HG02623 (cell line): ENCODE results near the gene SGTA.

Source experiments
- ATAC-seq: cut with Tn5 transposase; IDR thresholded peaks from one replicate; pipeline ENCODE4 v1.9.1; 2021; ENCODE audit warnings: moderate library complexity; ENCODE audit not compliant: unreplicated experiment

SGTA gene

DNA sequence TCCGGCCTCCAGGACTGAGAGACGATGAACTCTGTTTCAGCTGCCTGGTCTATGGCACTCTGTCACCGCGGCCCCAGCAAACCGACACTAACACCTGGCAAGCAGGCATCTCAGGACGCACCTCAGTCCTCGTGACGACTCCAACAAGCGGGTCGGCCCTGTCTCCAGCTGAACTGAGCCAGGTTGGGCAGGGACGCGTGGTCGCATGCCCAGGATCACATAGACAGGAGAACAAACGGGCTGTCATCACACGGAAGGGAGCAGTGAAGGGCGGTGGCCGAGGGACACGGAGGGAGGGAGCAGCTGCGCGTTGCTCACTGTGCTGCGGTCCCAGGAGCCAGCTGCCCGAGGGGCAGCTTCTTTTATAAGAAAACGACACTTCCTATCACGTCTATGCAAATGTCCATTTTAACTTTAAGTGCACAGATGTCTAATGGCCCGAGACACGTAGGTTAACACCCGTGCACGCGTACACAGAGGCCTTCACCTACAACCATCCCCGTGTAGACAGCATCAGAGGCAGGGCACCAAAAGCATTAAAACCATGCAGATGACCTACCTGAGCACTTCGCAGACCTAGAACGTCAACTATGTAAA, 8.9 kb downstream of the SGTA start:
- no peak for ATAC-seq

DNA sequence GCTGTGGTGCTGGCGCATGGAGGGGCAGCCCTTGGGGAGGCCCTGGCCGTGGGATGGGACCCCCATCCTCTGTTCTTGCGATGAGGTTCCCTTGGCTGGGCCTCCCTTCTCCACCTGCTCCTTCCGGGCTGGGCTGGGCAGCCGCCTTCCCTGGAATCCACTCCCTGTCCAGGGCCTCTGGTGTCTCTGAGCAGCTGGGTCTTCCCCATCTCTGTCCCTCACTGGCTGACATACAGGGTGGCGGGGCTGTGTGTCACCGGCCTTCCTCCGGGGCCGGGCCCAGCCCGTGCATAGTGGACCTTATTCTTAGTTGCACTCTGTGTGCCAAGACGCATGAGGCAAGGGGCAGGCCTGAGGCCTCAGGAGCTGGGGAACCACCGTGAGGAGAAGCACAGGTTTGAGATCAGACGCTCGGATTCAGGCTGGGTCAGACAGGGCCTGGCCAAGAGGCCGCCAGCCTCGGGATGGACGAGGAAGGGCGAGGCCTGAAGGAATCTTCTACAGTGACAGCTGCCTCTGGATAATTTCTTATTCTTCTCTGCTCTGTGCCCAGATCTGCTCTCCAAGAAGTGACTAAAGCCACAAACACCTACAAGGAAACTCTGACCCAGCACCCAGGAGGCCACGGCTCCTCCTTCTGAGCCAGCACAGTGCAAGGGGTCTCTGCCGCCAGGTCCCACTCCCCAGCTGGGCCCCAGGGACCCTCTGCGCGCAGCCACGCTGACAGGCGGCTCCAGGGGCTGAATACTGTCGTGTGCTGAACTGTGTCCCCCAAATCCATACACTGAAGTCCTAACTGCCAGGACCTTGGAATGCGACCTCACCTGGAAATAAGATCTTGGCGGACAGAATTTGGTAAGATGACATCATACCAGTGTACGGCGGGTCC, 11.0 kb downstream of the SGTA start:
- no peak for ATAC-seq

DNA sequence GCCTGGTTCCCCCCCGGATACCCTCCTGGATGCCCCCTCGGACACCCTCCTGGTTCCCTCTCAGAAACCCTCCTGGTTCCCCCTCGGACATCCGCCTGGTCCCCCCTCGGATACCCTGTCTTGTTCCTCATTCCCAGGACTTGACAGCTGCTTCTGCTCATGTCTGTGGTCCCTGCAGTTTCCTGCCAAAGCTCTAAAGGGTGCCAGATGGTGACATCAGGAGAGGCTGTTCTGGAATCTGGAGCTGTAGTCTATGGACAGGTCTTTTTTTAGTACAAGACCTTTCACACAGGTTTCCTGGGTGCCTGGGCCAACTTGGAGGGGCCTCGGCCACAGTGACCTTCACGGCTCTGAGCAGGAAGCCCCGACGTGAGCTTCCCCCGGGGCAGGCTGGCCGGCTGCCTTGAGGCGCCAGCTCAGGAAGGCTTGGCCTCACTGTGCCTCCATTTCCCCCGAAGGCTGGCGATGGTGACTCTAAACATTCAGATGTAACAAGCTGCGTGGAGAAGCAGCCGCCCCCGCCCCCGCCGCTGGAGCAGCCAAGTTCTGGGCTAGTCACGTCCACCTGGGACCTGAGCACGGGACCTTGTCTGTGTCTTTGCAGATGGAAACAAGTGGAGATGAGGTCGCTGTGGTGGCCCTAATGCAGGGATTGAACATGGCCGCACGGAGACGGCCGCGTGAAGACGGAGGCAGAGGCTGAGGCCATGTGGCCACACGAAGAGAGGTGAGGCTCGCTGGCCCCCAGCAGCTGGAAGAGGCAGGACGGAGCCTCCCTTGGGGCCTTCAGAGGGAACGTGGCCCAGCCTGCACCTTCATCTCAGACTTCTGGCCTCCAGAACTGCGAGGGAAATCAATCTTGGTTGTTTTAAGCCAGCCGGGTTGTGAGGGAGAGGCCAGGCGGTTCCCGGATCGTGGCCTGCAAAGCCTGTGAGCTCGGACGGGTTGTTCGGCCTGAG, 12.7 kb downstream of the SGTA start:
- no peak for ATAC-seq

DNA sequence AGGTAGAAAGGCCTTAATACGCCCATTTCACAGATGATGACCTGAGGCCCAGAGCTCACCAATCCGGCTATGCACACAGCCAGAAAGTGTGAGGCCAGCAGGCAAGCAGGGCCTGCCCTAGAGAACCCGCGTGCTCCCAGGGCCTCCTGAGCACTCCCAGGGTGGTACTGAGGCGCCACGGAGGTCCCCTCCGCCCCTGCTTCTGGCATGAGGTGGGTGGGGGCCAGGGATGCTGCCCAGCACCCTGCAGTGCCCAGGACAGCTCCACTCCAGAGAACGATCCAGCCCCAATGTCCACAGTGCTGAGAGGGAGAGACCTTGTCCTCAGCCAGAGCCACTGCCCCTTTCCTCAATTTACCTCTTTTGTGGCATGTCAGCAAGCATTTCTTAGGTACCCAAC, 13.9 kb downstream of the SGTA start:
- ATAC-seq, result no peak

DNA sequence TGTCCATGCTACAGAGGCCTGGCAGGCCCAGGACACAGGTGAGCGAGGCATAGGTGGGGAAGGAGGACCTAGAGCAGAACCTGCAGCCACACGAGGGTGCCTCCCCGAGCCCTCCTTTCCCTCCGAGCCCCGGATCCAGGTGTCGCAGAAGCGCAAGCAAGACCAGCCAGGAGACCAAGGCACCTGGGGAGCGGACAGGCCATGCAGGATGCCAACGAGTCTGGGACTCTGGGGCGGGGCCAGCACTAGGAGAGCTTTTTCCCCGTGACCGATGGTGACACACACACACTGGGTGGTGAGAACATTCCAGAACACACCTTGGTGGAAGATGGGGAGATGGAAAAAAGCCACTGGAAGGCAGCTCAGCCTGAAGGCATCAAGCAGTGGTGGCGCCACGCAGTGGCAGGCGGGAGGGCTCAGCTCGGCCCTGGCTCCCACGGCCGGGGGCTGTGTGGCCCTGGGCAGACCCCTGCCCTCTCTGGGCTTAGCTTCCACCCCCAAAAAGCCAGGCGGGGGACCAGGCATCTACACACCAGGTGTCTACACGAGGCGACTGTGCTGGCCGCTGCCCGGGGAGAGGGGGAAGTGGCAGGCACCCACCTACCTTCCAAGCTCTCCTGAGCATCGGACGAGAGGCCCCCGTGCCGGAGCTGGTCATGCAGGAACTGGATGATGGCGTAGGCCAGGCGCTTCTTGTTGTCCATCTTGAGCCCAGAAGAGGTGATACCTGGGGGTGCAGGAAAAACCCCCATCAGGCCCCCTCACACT, 14.5 kb downstream of the SGTA start:
- no peak for ATAC-seq

DNA sequence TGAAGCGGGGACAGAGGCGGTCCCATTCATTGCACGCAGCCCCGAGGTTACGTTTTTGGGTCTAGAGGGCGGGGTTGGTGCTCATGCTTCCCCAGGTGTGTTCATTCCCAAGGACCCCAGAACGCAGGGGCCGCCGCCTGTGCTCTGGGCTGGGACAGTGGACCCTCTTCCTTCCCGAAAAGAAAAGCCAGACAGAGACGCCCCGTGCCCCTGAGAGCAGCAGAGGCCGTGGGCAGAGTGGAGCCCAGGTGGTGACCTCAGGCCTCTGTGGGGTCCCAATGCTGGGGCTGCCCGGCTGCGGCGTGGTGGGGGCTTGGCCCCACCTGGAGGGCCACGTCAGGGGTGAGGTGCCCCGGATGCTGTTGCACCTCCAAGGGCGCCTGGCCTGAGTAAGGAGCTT, 15.4 kb downstream of the SGTA start:
- ATAC-seq, result no peak

DNA sequence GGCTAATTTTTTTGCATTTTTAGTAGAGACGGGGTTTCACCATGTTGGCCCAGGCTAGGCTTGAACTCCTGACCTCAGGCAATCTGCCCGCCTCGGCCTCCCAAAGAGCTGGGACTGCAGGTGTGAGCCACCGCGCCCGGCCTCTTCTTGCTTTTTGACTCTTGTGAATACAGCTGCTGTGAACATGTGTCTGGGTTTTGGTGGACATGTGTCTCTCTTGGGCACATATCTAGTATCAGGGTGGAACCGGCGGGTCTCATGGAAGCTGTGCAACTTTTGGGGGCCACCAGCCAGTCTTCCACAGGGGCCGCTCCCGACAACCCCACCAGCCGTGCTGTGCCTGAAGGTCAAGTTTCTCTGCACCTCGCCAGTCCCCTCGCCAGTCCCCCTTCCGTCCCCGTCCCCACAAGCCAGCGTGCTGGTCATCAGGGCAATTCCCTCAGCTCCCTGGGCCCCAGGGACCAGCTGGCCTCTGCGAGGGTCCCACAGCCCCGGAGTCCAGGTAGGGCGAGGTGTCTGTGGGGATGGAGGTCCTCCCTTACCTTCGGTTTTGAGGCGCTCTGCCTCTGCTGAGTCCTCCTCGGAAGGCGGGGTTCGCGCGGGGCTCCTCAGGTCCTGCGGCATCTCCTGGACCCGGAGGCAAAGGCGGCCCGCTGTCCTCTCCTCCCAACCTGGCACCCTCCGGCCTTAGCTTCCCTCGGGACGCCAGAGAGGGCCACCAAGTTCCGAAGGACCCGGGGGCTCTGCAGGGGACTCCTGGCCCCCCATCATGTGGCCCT, 16.3 kb downstream of the SGTA start:
- no peak for ATAC-seq

DNA sequence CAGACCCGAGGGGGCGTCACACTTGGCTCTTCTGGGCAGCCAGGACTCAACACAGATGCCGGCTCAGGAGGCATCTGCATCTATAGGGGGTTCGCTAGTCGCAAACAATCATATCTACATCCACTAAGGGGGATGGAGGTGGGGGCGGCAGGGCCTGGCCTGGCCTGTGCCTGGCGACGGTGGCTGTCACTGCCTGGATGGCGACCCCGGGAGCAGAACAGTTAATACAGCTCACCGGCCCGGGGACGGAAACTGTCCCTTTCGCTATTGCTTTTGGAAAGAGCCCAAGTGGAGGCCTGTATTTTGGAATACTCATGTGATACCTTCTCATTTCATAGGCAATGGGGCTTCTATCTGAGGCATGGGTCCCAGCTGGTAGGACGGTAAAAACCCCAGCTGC, 17.7 kb downstream of the SGTA start:
- ATAC-seq, result no peak

DNA sequence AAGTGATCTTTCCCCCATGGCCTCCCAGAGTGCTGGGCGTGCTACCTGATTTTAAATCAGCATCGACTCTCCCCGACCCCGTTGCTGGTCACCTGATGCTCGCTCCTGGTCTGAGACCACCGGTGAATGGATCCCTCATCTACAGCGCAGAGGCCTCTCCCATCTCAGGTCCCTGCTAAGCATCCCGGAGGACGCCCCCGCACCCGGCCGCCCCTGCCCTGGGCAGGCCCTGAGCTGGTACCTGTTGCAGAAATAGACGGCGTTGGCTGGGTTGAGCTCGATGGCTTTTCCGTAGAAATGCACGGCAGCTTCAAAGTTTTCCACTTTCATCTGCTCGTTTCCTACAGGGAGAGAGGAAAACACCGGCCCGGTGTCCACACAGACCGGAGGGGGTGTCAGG, 18.1 kb downstream of the SGTA start:
- ATAC-seq, result no peak

DNA sequence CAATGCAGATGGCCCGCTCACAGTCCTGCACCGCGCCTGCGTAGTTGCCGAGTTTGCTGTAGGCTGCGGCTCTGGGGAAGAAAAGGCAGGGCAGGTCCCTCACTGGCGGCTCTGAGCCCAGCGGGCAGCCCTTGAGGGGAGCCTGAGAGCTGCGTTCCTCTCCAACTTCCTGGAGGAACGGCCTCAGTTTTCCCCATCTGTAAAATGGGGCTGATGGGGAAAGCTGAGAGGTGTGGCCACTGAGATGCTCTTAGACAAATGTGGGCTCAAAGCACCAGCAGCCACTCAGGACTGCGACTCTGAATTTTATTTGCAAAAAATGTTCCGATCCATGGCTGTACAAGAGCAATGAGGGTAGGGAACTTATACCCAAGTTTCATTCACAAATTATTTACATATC, 19.4 kb downstream of the SGTA start:
- no peak for ATAC-seq

DNA sequence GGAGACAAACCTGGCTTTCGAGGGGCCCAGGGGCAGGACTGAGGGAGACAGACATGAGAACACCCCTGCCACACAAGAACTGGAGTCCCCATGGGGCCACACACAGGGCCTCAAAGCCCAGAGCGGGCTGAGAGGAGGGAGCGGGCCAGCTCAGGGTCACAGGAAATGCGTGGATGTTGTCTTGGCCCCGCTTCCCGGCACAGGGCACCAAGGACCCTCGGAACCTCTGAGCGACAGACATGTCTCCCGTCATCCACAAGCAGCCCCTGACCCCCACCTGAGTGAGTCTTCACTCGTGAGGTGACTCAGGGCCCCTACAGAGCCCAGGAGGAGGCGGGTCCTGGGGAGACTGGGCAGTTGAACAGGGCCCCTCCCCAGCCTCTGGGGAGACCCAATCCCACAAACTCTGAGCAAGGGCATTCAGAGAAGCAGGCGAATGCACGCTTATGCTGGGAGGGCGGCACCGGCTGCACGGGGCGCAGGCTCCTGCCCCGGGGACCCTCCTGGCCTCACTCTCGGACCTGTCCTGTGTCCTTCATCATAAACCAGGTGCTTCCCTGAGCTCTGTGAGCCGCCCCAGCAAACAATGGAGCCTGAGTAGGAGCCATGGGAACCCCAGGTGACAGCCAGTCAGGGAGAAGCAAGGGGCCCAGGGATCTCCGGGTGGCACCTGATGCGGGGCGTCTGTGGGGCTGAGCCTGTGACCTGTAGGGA, 20.1 kb downstream of the SGTA start:
- no peak for ATAC-seq

DNA sequence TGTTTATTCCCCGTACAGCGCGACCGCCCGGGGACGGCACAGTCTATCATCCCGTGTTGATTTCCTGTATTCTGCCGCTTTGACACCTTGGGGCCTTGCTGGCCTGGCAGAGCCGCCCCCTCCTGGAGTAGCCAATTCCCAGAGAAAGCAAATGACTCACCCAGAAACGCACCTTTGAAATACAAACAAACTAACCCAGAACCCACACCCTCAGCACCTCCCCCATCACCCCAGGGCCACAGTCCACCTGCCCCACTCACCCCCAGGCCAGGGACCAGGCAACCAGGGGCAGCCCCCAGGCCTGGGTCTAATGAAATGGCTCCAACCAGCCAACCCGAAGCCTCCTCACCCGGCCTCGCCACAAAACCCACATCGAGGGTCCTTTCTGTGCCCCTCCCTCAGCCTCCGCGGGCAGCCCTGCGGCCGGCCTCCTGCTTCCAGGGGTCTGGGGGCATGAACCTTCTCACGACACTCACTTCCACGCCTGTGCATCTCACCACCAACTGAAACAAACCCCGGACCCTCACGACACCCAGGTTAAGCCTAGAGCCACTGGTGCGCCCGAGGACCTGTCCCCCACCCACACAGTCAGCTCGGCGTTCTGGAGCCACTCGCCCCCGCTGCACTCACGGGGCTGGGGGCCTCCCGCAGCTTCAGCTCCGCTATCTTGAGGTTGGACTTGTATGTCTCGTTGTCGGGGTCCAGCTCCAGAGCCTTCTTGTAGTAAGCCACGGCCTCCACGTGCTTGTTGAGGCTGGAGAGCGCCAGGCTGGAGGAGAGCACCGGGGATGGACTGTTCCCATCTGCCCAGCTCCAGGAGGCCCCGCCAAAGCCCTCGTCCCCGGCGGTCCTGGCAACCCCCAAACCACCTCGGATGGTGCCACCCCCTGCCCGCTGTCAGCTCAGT, 20.9 kb downstream of the SGTA start:
- no peak for ATAC-seq

DNA sequence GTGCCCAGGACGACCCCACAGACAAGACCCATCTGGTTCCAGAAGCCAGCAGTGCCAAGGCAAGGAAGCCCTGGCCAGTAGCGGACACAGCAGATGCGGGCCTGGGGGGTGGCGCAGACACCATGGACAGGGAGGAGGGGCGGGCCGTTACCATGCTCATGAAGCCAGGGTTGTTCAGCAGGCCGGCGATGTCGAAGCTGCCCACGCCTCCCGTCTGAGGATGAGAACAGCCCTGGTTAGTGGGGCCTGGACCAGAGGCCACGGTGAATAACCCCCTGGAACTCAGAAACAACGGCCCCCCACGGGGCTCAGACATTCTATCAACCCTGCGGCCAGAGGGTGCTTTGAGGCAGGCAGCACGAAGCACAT, 21.8 kb downstream of the SGTA start:
- ATAC-seq, result no peak

DNA sequence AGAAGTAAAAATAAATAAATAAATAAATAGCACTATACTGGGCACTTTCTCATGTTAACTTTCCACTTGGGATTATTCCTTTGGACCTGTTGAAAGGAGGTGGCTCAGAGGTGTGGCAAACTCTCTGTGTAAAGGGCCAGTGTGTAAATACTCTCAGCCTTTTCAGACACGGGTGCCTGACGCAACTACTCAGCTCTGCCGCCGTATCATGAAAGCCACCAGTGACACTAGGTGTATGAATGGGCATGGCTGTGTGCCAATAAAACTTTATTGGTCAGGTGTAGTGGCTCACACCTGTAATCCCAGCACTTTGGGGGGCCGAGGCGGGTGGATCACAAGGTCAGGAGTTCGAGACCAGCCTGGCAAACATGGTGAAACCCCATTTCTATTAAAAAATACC, 23.1 kb downstream of the SGTA start:
- no peak for ATAC-seq

DNA sequence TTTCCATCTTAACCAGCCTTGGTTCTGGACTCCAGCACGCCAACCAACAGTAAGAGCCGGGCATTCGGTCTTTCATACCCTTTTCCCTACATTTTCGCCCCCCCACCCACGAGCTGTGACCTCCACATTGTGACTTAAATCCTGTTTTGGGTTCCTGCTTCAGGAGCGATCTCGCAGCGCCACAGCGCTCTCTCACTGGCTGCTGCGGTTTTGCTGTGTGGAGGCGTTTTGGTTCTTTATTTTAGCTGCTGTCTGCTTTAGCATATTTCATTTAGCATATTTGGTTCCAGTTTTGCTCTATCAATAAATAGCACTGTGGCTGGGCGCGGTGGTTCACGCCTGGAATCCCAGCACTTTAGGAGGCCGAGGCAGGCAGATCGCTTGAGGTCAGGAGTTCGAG, 23.7 kb downstream of the SGTA start:
- ATAC-seq, result no peak

DNA sequence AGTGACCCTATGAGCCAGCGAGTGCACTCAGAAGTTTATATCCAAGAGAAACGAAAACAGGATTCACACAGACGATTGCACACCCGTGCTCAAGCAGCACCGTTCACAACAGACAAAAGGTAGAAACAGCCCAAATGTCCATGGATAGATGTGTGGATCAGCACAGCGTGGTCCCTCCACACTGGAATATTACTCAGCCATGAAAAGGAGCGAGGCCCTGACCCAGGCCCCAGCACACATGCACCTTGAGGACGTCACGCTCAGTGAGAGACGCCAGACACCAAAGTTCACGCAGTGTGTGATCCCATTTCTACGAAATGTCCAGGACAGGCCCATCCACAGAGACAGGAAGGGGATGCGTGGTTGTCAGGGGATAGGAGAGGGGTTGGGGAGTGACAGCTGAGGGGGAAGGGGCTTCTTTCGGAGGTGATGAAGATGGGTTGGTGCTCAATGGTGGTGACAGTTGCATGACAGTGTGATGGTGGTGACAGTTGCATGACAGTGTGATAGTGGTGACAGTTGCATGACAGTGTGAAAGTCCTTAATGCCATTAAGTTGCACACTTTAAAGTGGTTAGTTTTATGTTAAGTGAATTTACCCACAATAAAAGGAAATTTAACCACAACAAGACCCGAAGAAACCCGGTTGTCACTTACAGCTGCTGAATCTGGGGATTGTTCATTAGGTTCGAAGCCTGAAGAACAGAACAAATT, 24.3 kb downstream of the SGTA start:
- no peak for ATAC-seq

DNA sequence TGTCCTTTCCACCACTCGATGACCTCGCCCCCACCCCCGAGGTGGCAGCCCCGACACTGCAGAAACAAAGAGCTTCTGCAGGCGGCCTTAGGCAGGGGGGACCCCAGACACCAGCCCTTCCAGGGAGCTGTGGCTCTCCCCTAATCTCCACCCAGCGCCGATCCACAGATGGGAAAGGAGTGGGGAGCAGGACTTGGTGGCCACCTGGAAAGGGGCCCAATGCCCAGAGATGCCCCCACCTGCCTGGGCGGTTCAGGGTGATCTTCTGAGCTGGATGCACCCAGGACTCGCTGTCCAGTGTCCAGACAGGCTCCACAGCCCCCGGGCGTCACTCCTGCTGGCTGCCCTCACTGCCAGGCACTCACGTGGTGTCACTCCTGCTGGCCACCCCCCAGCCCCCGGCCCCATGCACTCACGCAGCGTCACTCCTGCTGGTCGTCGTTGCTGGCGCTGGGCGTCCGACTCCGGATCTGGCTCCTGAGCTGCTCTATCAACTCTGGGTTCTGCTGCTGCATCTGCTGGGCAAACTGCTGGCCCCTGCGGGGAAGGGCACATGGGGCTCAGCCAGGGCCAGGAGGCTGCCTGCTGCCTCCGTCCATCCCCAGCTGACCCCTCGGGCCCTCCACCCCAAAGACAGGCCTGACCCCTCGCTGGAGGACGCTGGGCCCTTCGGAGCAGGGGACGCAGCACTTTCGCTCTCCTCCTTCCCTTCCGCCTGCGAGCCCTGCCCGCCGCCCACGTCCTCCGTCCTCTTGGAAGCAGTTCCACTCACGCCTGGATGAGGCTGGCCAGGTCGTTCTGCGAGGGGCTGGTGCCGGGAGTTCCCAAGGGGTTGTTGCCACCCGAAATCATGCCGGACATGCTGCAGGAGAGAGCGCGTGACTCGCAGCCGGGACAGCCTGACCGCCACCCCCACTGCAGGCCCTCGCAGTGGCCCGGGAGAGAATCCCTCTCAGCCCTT, 25.9 kb downstream of the SGTA start:
- ATAC-seq, result no peak
